WERI-Rb-1 (cell line): Measurements from ENCODE around the gene MYO16.

Experiments used
- DNase-seq: peaks from one replicate; pipeline ENCODE4 v3.0.0-alpha.2; 2020
- H3K27ac ChIP-seq: fragments of 250-450 bp; sonication (Bioruptor Pico); 2 replicates; pipeline ENCODE4 v1.5.1; 2020; ENCODE audit warnings: mild to moderate bottlenecking, moderate library complexity
- H3K27me3 ChIP-seq: fragments of 250-450 bp; sonication (Bioruptor Pico); 2 replicates; pipeline ENCODE4 v1.5.1; 2021; ENCODE audit warnings: mild to moderate bottlenecking, low read depth, moderate library complexity; ENCODE audit not compliant: insufficient read depth, severe bottlenecking
- H3K36me3 ChIP-seq: fragments of 250-450 bp; sonication (Bioruptor Pico); 2 replicates; pipeline ENCODE4 v1.5.1; 2020; ENCODE audit warnings: mild to moderate bottlenecking, moderate library complexity
- H3K4me3 ChIP-seq: 2 replicates; pipeline ENCODE4 v1.5.1; 2011; ENCODE audit warnings: low read depth, mild to moderate bottlenecking, control low read depth, low read length
- H3K9me3 ChIP-seq: fragments of 250-450 bp; sonication (Bioruptor Pico); 2 replicates; pipeline ENCODE4 v1.5.1; 2021; ENCODE audit warnings: mild to moderate bottlenecking, moderate library complexity; ENCODE audit not compliant: severe bottlenecking
- CTCF ChIP-seq: IDR thresholded peaks from 2 replicates; pipeline ENCODE4 v1.5.1; 2011; ENCODE audit warnings: low read depth, mild to moderate bottlenecking, control low read depth, inconsistent platforms, low read length

The MYO16 gene

GRCh38 chr13:109207622-109208021, 578.2 kb downstream of the MYO16 start:
- Histone ChIP-seq H3K27ac (no peak overlapping the region), H3K36me3 (no peaks in the 10 kb centered on the region), H3K27me3 (no peaks in the 10 kb centered on the region), H3K4me3 (no peak overlapping the region), H3K9me3 (no peaks in the 10 kb centered on the region)
- DNase-seq = peak; percentile 32
- peak; percentile 49 for TF ChIP-seq CTCF

GRCh38 chr13:109208522-109208921, 579.1 kb downstream of the MYO16 start:
- no peaks in the 10 kb centered on the region for H3K36me3 ChIP-seq
- no peaks in the 10 kb centered on the region for H3K27me3 ChIP-seq
- H3K27ac ChIP-seq = no peak overlapping the region
- H3K9me3 ChIP-seq = no peaks in the 10 kb centered on the region
- TF ChIP-seq CTCF = no peak
- no peak for DNase-seq
- H3K4me3 ChIP-seq = no peak overlapping the region

- DNase-seq = no peak
- no peak overlapping the region for H3K4me3 ChIP-seq
- H3K27ac ChIP-seq = no peak overlapping the region
- no peak for TF ChIP-seq CTCF
- no peaks in the 10 kb centered on the region for H3K36me3 ChIP-seq
- no peaks in the 10 kb centered on the region for H3K27me3 ChIP-seq
- H3K9me3 ChIP-seq = no peaks in the 10 kb centered on the region
These were observed 580.1 kb downstream of the MYO16 start for GRCh38 chr13:109209526-109209925.

DNA sequence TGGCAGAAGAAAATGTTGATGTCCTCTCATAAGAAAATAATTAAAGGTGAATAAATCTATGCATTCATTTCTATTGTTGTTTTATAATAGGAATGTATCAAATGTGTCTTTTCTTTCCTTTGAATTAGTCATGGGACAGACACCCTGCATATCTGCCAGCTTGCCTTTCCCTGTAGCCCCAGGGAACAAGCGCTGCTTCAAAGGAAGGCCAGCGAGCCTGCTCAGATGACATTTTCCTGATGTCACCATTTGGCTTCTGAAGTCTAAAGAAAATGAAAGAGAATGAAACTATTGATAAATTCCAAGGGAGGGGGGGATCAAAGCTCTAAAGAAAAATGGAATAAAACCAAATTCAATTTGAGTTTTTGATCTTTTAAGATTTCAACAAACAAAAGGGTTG, 582.2 kb downstream of the MYO16 start:
- DNase-seq = no peak
- Histone ChIP-seq H3K4me3 (no peak overlapping the region), H3K27ac (no peak overlapping the region), H3K27me3 (no peaks in the 10 kb centered on the region), H3K36me3 (no peaks in the 10 kb centered on the region), H3K9me3 (no peaks in the 10 kb centered on the region)
- no peak for TF ChIP-seq CTCF

DNA sequence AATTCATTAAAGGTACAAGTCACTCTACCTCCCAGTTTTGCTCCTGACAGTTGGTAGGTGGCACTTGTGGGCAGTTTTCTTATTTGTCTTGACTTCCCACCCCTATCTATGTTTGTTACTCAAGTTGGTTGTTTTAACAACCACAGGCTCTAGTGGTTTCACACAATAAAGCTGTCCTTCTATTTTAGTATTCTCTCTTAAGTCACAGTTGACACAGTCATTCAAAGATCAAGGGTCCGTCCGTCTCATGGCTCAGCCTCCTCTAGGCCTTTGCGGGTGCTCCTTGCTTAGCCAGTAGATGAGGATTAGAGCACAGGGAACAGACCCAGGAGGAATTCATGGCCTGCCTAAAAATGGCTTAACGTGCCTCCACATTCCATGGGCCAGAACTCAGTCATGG, 583.2 kb downstream of the MYO16 start:
- no peaks in the 10 kb centered on the region for H3K27me3 ChIP-seq
- no peaks in the 10 kb centered on the region for H3K36me3 ChIP-seq
- no peak for DNase-seq
- no peaks in the 10 kb centered on the region for H3K9me3 ChIP-seq
- H3K4me3 ChIP-seq = no peak overlapping the region
- H3K27ac ChIP-seq = no peak overlapping the region
- no peak for TF ChIP-seq CTCF

DNA sequence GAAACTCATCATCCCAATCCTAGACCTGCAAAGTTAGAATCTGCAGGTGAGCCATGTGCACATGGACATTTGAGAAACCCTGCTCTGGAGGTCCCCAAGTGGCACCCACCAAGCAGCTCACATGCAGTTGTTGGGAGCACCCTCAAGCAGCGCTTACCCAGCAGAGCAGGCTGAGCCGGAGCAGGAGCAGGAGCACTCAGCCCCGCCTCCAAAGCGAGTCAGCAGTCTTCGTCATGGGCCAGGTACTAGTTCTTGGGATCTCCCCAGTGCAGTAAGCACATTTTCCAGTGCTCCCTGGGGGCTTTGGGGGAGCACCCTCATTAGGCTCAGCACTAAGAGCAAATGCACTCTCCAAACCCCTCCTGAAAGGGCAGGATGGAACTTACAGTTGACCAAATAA, 584.3 kb downstream of the MYO16 start:
- Histone ChIP-seq H3K27me3 (no peaks in the 10 kb centered on the region), H3K36me3 (no peaks in the 10 kb centered on the region), H3K27ac (no peak overlapping the region), H3K4me3 (no peak overlapping the region), H3K9me3 (no peaks in the 10 kb centered on the region)
- no peak for TF ChIP-seq CTCF
- no peak for DNase-seq
